Measurements from ENCODE around the gene DAPK1.

DNA sequence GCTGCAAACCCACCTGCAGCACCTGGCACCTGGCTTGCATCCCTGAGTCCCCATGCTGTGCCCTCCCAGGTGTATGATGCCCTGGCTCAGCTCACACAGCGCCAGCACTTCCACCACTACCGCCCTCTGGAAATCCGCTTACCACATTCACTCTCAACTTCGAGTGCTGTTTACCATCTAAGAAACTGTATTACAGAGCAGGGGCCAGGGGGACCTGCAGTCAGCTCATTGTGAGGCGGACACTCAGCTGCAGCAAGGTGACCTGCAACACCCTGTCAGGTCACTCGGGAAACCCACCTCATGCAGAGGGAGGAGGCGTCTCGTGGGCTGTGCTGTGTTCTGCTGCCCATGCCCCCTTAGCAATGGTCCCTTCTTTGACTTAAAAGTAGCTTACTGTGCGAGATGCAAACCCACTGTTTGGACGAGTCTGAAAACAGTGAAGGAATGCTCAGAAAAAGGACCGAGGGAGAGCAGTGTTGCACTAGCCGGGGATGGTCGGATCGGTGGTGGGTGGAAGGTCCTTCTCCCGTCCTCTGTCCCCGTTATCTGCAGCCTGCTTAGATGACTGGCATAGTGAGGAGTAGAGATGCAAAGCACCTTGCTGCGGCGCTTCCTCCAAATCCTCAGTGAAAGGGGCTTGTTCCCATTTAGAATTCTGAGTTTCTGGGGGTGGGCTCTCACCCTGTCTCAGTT is 173.1 kb downstream of the DAPK1 start:
- TF ChIP-seq MXI1 (conservative IDR thresholded peaks at IDR 0.05; ENCODE audit: poor library complexity, severe bottlenecking) (no peak), SMC3 (conservative IDR thresholded peaks at IDR 0.05; ENCODE audit: poor library complexity) (no peak), POLR2AphosphoS5 (IDR thresholded peaks at IDR 0.05) (no peak), EZH2 (IDR thresholded peaks at IDR 0.05; ENCODE audit: borderline replicate concordance, insufficient read depth, low read length, poor library complexity, severe bottlenecking) (no peak)
- TF ChIP-seq, protein P1, sequence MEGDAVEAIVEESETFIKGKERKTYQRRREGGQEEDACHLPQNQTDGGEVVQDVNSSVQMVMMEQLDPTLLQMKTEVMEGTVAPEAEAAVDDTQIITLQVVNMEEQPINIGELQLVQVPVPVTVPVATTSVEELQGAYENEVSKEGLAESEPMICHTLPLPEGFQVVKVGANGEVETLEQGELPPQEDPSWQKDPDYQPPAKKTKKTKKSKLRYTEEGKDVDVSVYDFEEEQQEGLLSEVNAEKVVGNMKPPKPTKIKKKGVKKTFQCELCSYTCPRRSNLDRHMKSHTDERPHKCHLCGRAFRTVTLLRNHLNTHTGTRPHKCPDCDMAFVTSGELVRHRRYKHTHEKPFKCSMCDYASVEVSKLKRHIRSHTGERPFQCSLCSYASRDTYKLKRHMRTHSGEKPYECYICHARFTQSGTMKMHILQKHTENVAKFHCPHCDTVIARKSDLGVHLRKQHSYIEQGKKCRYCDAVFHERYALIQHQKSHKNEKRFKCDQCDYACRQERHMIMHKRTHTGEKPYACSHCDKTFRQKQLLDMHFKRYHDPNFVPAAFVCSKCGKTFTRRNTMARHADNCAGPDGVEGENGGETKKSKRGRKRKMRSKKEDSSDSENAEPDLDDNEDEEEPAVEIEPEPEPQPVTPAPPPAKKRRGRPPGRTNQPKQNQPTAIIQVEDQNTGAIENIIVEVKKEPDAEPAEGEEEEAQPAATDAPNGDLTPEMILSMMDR (IDR thresholded peaks at IDR 0.05; ENCODE audit: poor library complexity, severe bottlenecking), result no peak
- TF ChIP-seq, protein P2, sequence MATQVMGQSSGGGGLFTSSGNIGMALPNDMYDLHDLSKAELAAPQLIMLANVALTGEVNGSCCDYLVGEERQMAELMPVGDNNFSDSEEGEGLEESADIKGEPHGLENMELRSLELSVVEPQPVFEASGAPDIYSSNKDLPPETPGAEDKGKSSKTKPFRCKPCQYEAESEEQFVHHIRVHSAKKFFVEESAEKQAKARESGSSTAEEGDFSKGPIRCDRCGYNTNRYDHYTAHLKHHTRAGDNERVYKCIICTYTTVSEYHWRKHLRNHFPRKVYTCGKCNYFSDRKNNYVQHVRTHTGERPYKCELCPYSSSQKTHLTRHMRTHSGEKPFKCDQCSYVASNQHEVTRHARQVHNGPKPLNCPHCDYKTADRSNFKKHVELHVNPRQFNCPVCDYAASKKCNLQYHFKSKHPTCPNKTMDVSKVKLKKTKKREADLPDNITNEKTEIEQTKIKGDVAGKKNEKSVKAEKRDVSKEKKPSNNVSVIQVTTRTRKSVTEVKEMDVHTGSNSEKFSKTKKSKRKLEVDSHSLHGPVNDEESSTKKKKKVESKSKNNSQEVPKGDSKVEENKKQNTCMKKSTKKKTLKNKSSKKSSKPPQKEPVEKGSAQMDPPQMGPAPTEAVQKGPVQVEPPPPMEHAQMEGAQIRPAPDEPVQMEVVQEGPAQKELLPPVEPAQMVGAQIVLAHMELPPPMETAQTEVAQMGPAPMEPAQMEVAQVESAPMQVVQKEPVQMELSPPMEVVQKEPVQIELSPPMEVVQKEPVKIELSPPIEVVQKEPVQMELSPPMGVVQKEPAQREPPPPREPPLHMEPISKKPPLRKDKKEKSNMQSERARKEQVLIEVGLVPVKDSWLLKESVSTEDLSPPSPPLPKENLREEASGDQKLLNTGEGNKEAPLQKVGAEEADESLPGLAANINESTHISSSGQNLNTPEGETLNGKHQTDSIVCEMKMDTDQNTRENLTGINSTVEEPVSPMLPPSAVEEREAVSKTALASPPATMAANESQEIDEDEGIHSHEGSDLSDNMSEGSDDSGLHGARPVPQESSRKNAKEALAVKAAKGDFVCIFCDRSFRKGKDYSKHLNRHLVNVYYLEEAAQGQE (IDR thresholded peaks at IDR 0.05; ENCODE audit: borderline replicate concordance), result no peak
